Smooth muscle cell (in vitro differentiated cells): ENCODE data around the gene TFF1. TPM values are rescaled to one million over a fixed set of nuclear protein-coding genes. Genes with fewer than 3 reads are reported as not detected.

Experiments used
- DNase-seq: peaks from one replicate; lab custom pipeline; 2025; ENCODE audit not compliant: unreplicated experiment; lab: John Stamatoyannopoulos, UW
- H2AFZ ChIP-seq: fragments of 200-600 bp; sonication (generic); 2 replicates; pipeline ENCODE4 v1.6.0; 2016; ENCODE audit warnings: antibody characterized with exemption, low read depth, mild to moderate bottlenecking
- H3F3A ChIP-seq: fragments of 200-600 bp; sonication (generic); 2 replicates; pipeline ENCODE4 v1.6.0; 2017; ENCODE audit warnings: antibody characterized with exemption, low read depth
- H3K27ac ChIP-seq: fragments of 200-600 bp; sonication (generic); 2 replicates; pipeline ENCODE4 v1.5.1; 2016; ENCODE audit warnings: low read depth, mild to moderate bottlenecking
- H3K27me3 ChIP-seq: fragments of 200-600 bp; sonication (generic); 2 replicates; pipeline ENCODE4 v1.6.1; 2016; ENCODE audit warnings: low read depth, mild to moderate bottlenecking
- H3K36me3 ChIP-seq: fragments of 200-600 bp; sonication (generic); 2 replicates; pipeline ENCODE4 v1.5.1; 2016; ENCODE audit warnings: low read depth
- H3K4me1 ChIP-seq: fragments of 200-600 bp; sonication (generic); 2 replicates; pipeline ENCODE4 v1.5.1; 2016; ENCODE audit warnings: low read depth
- H3K4me2 ChIP-seq: fragments of 200-600 bp; sonication (generic); 2 replicates; pipeline ENCODE4 v1.6.0; 2016; ENCODE audit warnings: mild to moderate bottlenecking
- H3K4me3 ChIP-seq: fragments of 200-600 bp; sonication (generic); 2 replicates; pipeline ENCODE4 v1.5.1; 2016; ENCODE audit warnings: mild to moderate bottlenecking
- H3K79me2 ChIP-seq: fragments of 200-600 bp; sonication (generic); 2 replicates; pipeline ENCODE4 v1.6.0; 2016; ENCODE audit warnings: low read depth, mild to moderate bottlenecking
- H3K9ac ChIP-seq: fragments of 200-600 bp; sonication (generic); 2 replicates; pipeline ENCODE4 v1.6.0; 2016; ENCODE audit warnings: low read depth
- H3K9me3 ChIP-seq: fragments of 200-600 bp; sonication (generic); replicated peaks from 2 replicates; pipeline ENCODE4 v1.5.1; 2016; ENCODE audit warnings: low read depth
- H4K20me1 ChIP-seq: fragments of 200-600 bp; sonication (generic); 2 replicates; pipeline ENCODE4 v1.6.0; 2016; ENCODE audit warnings: low read depth
- WGBS: methylation state at CpG from one replicate; pipeline ENCODE4 v1.1.7; 2016; ENCODE audit warnings: low lambda C conversion rate; 5-methylcytosine and 5-hydroxymethylcytosine counted together
- polyA plus RNA-seq: library from polyadenylated mRNA; unstranded; fragments of >200 nt; fragmentation: Nextera tagmentation; extraction: Ambion mirVana; gene quantifications from 2 replicates; pipeline ENCODE4 v1.2.1, GENCODE V29; 2016
- total RNA-seq: library from RNA; depleted of rRNA; stranded (reverse); fragments of >200 nt; gene quantifications from 2 replicates; pipeline ENCODE4 v1.2.3, GENCODE V29; 2014
- TF ChIP-seq, protein P1 (sequence below): fragments of 200-600 bp; sonication (generic); IDR thresholded peaks from 2 replicates; pipeline ENCODE4 v1.5.1; 2017; ENCODE audit warnings: borderline replicate concordance, mild to moderate bottlenecking, antibody characterized with exemption; ENCODE audit not compliant: insufficient read depth, poor library complexity, severe bottlenecking

Gene TFF1
- total and polyA plus RNA-seq, 2 experiments from 2014 or later: 7.9 to 8.6 TPM

GRCh38 chr21:42389449-42389835 is 23.1 kb upstream of the TFF1 start:
- WGBS: 69% methylated on average over 6 of the region's 6 CpGs
- Histone ChIP-seq H4K20me1 (no peaks in the 10 kb centered on the region), H3K4me2 (no peak overlapping the region), H3K4me1 (no peaks in the 10 kb centered on the region), H3K27me3 (no peaks in the 10 kb centered on the region), H3K9me3 (no peaks in the 10 kb centered on the region), H3K27ac (no peak overlapping the region), H3F3A (no peaks in the 10 kb centered on the region), H2AFZ (no peak overlapping the region), H3K4me3 (no peak overlapping the region), H3K36me3 (no peaks in the 10 kb centered on the region), H3K79me2 (no peaks in the 10 kb centered on the region), H3K9ac (no peak overlapping the region)
- TF ChIP-seq, protein P1, sequence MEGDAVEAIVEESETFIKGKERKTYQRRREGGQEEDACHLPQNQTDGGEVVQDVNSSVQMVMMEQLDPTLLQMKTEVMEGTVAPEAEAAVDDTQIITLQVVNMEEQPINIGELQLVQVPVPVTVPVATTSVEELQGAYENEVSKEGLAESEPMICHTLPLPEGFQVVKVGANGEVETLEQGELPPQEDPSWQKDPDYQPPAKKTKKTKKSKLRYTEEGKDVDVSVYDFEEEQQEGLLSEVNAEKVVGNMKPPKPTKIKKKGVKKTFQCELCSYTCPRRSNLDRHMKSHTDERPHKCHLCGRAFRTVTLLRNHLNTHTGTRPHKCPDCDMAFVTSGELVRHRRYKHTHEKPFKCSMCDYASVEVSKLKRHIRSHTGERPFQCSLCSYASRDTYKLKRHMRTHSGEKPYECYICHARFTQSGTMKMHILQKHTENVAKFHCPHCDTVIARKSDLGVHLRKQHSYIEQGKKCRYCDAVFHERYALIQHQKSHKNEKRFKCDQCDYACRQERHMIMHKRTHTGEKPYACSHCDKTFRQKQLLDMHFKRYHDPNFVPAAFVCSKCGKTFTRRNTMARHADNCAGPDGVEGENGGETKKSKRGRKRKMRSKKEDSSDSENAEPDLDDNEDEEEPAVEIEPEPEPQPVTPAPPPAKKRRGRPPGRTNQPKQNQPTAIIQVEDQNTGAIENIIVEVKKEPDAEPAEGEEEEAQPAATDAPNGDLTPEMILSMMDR: no peak
- no peak for DNase-seq

- no peaks in the 10 kb centered on the region for H3K36me3 ChIP-seq
- 87% methylated on average over 20 of the region's 20 CpGs for whole genome bisulfite sequencing
- no peaks in the 10 kb centered on the region for H3K79me2 ChIP-seq
Observed at GRCh38 chr21:42388740-42389448, 22.6 kb upstream of the TFF1 start.

GRCh38 chr21:42387843-42388340 is 21.6 kb upstream of the TFF1 start:
- H3K36me3 ChIP-seq: no peaks in the 10 kb centered on the region
- no peak for DNase-seq
- H3K27ac ChIP-seq: no peak overlapping the region
- no peaks in the 10 kb centered on the region for H3K79me2 ChIP-seq
- H3K4me3 ChIP-seq: no peak overlapping the region
- TF ChIP-seq, protein P1: no peak
- WGBS: 98% methylated on average over 6 of the region's 6 CpGs
- H3K4me2 ChIP-seq: no peak overlapping the region
- H2AFZ ChIP-seq: no peak overlapping the region
- H3K4me1 ChIP-seq: no peaks in the 10 kb centered on the region
- no peaks in the 10 kb centered on the region for H4K20me1 ChIP-seq
- no peak overlapping the region for H3K9ac ChIP-seq
- H3K9me3 ChIP-seq: no peaks in the 10 kb centered on the region
- H3K27me3 ChIP-seq: no peaks in the 10 kb centered on the region
- H3F3A ChIP-seq: no peaks in the 10 kb centered on the region

More at GRCh38 chr21:42388740-42389448, 22.6 kb upstream of the TFF1 start:
- Histone ChIP-seq H3K4me1 (no peaks in the 10 kb centered on the region), H3F3A (no peaks in the 10 kb centered on the region), H3K9ac (no peak overlapping the region), H2AFZ (no peak overlapping the region), H3K4me3 (no peak overlapping the region), H3K27ac (no peak overlapping the region), H3K9me3 (no peaks in the 10 kb centered on the region), H3K4me2 (no peak overlapping the region), H4K20me1 (no peaks in the 10 kb centered on the region), H3K27me3 (no peaks in the 10 kb centered on the region)
- no peak for DNase-seq
- TF ChIP-seq, protein P1: no peak

DNA sequence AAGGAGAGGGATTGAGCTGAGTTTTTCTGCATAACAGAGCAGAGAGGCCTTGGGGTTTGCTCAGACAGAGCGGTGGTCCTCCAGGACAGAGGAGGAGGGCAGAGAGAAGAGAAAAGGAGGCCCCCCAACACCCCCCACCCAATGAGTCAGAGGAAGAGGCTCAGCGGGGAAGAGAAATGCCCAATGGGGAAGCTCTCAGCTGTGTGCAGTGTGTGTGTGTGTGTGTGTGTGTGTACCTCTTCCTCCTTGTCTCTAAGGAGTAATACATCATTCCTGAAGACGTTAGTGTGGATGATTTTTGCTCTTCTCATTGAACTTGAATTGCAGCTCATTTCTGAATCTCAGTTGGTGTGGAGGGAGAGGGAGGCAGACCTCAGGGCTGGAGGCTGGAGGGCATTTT is 20.8 kb upstream of the TFF1 start:
- no peak overlapping the region for H3K4me3 ChIP-seq
- no peaks in the 10 kb centered on the region for H4K20me1 ChIP-seq
- no peaks in the 10 kb centered on the region for H3K27me3 ChIP-seq
- no peak overlapping the region for H3K27ac ChIP-seq
- H3F3A ChIP-seq: no peaks in the 10 kb centered on the region
- WGBS: 78% methylated on average over 3 of the region's 3 CpGs
- H3K9ac ChIP-seq: no peak overlapping the region
- no peaks in the 10 kb centered on the region for H3K79me2 ChIP-seq
- H3K4me1 ChIP-seq: no peaks in the 10 kb centered on the region
- no peaks in the 10 kb centered on the region for H3K9me3 ChIP-seq
- H3K4me2 ChIP-seq: no peak overlapping the region
- TF ChIP-seq, protein P1: no peak
- no peak overlapping the region for H2AFZ ChIP-seq
- H3K36me3 ChIP-seq: no peaks in the 10 kb centered on the region
- DNase-seq: no peak
